HG03280 (cell line): ENCODE measurements around the gene ZNF133.
"Not testable (repeated sequence)": the region's sequence is repeated elsewhere in the genome, so short reads cannot be mapped to it uniquely, and the experiment has no call there.

Experiments used
- ATAC-seq: cut with Tn5 transposase; IDR thresholded peaks from one replicate; pipeline ENCODE4 v1.9.1; 2021; ENCODE audit warnings: mild to moderate bottlenecking, moderate library complexity; ENCODE audit not compliant: unreplicated experiment

Gene ZNF133

GRCh38 chr20:18284805-18285533, 3.4 kb upstream of the ZNF133 start:
- ATAC-seq, result no peak

GRCh38 chr20:18287546-18287914, 797 bp upstream of the ZNF133 start:
- ATAC-seq, result no peak

- no peak for ATAC-seq
Measured at GRCh38 chr20:18288749-18289267, 481 bp downstream of the ZNF133 start.

- ATAC-seq, result no peak
Measured at GRCh38 chr20:18289306-18289705, 979 bp downstream of the ZNF133 start.

GRCh38 chr20:18299364-18299763, 11.0 kb downstream of the ZNF133 start:
- no peak for ATAC-seq

- ATAC-seq, result no peak
Measured at GRCh38 chr20:18304618-18305017, 16.3 kb downstream of the ZNF133 start.

GRCh38 chr20:18307301-18307700, 19.0 kb downstream of the ZNF133 start:
- no peak for ATAC-seq

GRCh38 chr20:18310051-18310450, 21.7 kb downstream of the ZNF133 start:
- no peak for ATAC-seq

- no peak for ATAC-seq
Measured at GRCh38 chr20:18310592-18310991, 22.3 kb downstream of the ZNF133 start.

GRCh38 chr20:18312723-18313122, 24.4 kb downstream of the ZNF133 start:
- no peak for ATAC-seq

GRCh38 chr20:18313411-18313810, 25.1 kb downstream of the ZNF133 start:
- ATAC-seq, result no peak

- ATAC-seq, result no peak
Measured at GRCh38 chr20:18314786-18315406, 26.6 kb downstream of the ZNF133 start.

- no peak for ATAC-seq
Measured at GRCh38 chr20:18316166-18316565, 27.8 kb downstream of the ZNF133 start.

GRCh38 chr20:18321316-18321715, 33.0 kb downstream of the ZNF133 start:
- no peak for ATAC-seq

- ATAC-seq, result no peak
Measured at GRCh38 chr20:18321976-18322950, 33.9 kb downstream of the ZNF133 start.

GRCh38 chr20:18323705-18324104, 35.4 kb downstream of the ZNF133 start:
- ATAC-seq, result no peak

- no peak for ATAC-seq
Measured at GRCh38 chr20:18324596-18325089, 36.3 kb downstream of the ZNF133 start.

- ATAC-seq, result no peak
Measured at GRCh38 chr20:18326990-18327389, 38.7 kb downstream of the ZNF133 start.

- no peak for ATAC-seq
Measured at GRCh38 chr20:18331694-18332093, 43.4 kb downstream of the ZNF133 start.

GRCh38 chr20:18349749-18350148, 61.4 kb downstream of the ZNF133 start:
- ATAC-seq, result not testable (repeated sequence)

GRCh38 chr20:18359854-18360253, 71.5 kb downstream of the ZNF133 start:
- ATAC-seq, result no peak
